ENCODE data around the gene FRMD8.
"Not testable (repeated sequence)": the region's sequence is repeated elsewhere in the genome, so short reads cannot be mapped to it uniquely, and the experiment has no call there.

Gene FRMD8

DNA sequence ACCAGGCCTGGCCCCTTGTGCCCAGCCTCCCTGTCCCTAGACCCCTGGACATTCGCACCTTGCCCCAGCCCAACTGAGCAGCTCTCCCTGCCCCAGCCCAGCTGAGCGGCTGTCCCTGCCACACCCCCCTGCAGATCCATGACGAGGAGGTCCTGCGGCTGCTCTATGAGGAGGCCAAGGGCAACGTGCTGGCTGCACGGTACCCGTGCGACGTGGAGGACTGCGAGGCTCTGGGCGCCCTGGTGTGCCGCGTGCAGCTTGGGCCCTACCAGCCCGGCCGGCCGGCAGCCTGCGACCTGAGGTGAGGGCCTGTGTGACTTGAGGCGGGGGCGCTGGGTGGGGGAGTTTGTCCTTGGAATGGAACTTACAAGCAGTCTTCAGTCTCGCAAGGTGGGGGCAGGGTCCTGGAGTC, 7.7 kb downstream of the FRMD8 start:
- DNase-seq = no peak

DNA sequence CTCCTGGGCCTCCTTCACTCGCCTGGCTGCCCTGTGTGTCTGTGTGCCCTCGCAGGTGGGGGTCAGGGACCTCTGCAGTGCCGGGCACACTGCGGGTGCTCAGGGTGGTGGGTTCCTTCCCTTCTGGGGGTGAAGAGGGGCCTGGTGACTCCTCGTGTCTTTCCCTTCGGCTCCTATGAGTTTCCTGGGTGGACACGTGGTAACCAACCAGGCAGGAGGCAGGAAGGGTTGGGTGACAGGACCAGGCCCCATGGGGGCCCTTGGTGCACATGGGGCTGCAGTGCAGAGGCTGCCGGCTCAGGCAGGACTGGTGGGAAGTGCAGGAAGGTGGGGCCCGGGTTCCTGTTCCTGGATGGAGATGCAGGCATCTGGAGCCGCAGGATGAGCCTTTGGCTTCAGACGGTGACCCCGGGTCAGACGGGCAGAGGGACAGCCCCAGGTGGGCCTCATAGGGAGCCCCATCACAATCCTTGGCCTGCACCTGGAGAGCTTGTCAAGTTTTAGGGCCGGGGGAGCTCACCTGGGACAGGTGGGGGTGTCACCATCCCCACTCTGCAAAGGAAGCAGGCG, 9.6 kb downstream of the FRMD8 start:
- no peak for DNase-seq

DNA sequence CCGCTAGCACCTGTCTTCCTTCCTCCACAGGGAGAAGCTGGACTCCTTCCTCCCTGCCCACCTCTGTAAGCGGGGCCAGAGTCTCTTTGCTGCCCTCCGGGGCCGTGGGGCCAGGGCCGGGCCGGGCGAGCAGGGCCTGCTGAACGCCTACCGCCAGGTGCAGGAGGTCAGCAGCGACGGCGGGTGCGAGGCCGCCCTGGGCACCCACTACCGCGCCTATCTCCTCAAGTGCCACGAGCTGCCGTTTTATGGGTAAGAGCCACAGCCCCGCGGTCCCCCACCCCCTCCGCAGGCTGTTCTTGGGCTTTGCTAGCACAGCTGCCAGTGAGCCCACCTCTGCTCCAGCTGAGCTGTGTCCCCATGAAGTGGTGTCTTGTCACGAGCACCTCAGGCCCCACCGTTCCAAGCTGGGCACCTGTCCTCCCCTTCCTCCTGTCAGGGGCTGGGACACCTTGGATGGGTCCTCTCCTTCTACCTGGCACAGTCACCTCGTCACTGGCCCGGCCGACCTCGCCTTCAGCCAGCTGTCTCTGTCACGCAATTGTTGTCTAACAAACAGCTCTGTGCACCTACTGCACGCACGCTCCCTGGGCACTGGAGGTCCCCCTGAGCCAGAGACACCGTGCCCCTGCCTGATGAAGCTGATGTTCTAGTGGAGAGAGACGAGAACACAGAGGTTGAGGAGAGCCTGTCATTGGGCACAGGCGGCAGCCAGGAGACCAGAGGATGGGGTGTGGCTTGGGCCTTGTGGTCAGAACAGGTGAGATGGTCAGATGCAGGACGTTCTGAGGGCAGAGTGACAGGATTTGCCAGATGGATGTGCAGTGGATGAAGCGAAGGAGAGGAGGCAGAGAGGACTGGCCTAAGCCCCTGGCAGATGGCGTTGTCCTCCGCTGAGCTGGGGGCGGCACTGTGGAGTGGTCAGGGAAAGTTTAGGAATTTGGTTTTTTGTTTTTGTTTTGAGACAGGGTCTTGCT, 10.6 kb downstream of the FRMD8 start:
- DNase-seq = no peak

DNA sequence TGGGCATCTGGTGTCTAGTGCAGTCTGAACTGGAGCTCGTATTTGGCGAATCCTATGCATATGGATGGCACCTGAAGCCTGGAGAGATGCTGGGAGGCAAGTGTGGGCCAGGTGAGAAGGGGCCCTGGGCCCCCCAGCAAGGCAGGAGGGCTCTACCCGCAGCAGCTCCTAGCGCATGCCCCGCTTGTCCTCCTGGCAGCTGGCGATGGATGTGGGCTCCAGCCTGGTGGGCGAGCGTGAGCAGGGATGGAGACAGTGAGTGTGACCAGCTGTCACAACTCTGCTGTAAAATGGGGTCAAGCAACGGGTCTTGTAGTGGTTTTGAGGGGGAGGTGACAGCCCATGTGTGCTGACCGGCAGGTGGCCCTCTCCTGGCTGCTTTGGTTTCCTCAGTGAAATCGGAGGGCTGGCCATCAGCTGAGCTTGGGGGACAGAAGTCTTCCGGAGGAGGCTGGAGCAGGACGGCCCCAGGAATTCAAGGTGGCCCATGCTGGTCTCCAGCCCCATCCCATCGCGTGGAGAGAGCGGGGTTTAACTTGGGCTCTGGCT, 12.0 kb downstream of the FRMD8 start:
- no peak for DNase-seq

DNA sequence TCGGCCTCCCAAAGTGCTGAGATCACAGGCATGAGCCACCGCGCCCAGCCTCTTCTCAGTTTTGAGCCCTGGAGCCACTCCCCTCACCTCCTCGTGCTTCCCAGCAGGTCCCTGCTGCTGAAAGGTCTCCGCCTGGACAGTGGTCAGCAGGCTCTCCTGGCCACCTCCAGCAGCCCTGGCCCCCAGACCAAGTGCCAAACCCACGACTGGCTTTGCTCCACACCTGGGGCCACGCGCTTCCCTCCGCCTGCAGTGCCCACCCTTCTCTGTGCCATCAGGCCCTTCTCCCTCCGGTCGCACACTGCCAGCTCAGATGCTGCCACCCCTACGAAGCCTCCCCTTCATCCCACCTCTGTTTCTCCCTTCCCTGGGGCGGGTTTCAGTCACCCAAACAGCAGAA, 12.8 kb downstream of the FRMD8 start:
- DNase-seq = no peak

DNA sequence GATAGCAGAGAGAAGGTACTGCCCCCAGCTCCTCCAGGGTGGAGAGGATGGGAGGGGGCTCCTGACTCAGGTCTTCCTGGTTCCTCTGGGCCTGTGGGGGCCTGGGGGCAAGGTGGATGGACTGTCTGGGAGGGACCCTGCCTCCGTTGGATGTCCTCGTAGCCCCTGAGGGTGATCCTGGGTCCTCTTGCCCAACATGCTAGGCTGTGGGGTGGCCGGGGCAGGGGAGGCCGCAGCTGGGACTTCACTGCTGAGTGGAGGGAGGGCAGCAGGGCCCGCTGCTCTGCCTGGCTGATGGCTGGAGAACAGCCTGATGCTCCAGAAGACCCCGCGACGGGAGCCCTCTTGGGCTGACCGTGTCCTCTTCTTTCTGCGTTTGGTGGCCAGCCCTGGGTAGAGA, 13.4 kb downstream of the FRMD8 start:
- DNase-seq = no peak

DNA sequence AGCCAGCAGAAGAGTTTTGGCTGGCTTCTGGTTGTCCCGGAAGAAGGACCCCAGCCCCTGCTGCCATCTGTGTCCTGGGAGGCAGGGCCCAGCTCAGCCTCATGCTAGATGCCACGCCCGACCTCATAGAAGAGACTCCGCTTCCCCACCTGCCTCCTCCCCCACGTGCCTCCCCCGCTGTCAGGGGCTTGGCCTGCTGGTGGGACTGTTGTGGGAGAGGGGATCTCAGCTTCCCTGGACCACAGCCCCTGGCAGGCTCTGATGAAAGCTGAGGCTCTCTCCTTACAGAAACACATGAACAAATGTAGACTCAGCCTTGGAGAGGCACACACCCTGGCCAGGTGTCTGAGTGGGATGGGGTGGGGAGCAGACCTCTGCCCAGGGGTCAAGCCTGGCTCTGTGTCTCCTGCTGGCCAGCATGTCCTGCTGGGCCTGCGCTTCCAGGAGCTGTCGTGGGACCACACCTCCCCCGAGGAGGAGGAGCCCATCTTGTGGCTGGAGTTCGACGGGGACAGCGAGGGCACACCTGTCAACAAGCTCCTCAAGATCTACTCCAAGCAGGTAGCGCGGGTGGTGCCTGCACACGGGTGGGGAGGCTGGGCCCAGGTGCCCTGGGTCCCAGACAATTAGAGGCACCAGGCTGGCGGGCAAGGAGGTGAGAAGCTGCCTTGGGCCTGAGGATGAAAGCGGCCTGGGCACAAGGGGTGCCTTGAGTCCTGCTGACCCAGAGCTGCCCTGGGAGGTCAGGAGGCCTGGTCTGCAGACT, 14.1 kb downstream of the FRMD8 start:
- DNase-seq = no peak

DNA sequence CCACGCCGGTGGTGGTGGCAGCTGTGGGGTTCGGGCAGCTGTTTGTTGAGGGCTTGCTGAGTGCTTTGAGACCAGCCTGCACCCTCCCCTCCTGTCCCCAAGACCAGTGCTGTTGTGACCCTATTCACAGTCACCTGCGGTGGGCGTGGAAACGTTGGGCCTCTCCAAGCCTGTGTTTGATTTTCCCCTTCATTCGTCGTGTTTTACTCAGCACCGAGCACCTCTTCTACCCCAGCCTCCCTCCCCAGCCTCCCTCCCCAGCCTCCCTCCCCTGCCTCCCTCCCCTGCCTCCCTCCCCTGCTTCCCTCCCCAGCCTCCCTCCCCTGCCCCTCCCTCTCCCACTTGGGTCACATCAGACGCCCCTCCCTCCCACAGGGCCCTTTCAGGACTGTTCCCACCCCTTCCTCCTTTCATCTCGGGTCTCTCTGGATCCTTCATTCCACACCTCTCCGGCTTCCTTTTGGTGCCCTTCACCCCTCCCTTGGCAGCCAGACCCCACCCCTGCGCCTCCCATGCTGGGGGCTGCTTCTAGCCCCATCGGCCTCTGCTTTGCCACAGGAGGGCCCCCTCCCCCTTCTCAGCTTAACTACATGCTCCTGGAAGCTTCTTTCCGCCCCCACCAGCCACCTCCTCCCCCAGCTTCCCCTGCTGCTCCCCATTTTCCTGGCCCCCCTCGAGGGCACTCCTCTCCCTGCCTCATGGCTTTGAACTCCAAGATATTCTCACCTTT, 14.8 kb downstream of the FRMD8 start:
- no peak for DNase-seq

DNA sequence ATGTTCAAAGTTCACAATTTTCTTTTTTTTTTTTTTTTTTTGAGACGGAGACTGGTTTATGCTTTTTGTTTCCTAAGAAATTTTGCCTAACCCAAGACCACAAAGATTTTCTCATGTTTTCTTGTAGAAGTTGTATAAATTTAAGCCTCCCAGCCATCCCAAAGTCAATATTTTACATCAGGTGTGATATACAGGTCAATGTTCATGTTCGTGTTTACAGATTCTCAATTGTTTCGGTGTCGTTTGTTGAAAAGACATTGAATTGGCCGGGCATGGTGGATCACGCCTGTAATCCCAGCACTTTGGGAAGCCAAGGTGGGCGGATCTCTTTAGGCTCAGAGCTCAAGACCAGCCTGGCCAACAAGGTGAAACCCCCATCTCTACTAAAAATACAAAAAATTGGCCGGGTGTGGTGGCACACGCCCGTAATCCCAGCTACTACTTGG, 15.4 kb downstream of the FRMD8 start:
- DNase-seq = no peak

DNA sequence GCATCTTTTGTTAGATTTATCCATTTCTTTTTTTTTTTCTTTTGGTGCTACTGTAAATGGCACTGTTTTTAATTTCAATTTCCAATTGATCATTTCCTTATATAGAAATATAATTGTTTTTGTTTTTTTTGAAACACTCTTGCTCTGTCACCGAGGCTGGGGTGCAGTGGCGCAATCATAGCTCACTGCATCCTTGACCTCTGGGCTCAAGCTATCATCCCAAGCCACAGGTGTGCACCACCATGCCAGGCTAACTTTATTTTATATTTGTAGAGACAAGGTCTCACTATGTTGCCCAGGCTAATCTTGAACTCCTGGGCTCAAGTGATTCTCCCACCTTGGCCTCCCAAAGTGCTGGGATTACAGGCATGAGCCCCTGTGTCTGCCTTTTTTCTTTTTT, 16.4 kb downstream of the FRMD8 start:
- DNase-seq = no peak

DNA sequence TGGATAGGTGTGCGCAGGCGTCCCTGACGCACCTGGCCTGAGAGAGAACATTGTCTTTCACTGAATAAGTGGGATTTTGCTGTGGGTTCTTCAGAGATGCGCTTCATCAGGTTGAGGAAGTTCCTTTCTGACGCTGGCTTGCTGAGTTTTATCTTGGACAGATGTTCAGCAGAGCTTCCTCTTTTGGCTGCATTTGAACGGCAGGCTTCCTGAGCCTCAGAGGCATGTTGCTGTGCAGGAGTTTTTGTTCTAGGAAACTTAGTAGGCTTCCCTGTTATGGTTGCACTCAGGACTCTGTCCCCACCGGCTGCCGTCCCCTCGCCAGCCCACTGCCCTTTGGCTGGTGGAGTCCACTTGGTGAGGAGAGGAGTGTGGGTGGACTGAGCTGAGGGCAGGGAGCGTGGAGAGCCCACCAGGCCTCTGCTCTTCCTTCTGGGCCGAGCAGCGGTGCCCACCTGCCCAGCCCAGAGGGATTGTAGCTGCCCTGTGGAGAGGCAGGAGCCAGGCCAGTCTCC, 17.2 kb downstream of the FRMD8 start:
- no peak for DNase-seq

DNA sequence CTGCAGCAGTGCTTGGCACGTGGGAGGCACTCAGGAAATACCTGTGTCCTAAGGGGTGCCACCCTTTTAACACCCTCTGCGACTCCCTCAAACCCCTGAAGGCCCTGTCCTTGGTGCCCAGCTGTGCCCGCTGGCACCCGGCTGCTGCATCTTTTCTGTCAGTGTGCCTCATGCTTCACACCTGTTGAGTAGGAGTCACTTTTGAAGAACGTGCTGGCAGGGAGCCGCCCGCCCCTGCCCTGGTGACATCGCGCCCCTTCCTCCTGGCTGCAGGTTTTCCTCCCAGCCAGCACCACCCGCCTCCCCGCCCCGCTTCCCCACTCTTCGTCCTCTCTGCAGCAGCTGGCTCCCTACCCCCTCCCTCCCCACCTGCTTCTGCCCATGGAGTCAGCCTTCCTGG, 17.8 kb downstream of the FRMD8 start:
- no peak for DNase-seq

DNA sequence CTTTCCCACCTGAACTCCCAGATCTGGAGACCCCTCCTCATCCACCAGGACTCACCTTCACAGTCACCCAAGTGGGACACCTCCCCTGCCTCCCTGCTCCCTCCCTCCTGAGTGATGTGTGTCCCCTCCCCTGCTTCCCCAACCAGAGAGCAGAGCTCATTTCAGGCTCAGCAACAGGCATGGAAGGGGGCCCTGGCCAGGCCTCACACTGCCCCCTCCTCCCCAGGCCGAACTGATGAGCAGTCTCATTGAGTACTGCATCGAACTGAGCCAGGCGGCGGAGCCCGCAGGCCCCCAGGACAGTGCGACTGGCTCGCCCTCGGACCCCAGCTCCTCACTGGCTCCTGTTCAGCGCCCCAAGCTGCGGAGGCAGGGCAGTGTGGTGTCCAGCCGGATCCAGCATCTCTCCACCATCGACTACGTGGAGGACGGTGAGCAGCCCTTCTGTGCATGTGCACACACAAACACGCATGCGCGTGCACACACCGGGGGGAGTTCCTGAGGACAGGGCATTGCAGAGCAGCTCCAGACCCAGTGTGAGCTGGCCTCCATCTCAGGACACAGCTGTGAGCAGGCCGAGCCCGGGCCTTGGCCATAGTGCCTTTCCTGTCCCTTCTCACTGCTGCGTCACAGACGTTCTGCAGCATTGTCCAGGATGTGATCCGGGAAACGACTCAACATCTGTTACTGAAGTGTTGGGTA, 18.4 kb downstream of the FRMD8 start:
- DNase-seq = no peak

DNA sequence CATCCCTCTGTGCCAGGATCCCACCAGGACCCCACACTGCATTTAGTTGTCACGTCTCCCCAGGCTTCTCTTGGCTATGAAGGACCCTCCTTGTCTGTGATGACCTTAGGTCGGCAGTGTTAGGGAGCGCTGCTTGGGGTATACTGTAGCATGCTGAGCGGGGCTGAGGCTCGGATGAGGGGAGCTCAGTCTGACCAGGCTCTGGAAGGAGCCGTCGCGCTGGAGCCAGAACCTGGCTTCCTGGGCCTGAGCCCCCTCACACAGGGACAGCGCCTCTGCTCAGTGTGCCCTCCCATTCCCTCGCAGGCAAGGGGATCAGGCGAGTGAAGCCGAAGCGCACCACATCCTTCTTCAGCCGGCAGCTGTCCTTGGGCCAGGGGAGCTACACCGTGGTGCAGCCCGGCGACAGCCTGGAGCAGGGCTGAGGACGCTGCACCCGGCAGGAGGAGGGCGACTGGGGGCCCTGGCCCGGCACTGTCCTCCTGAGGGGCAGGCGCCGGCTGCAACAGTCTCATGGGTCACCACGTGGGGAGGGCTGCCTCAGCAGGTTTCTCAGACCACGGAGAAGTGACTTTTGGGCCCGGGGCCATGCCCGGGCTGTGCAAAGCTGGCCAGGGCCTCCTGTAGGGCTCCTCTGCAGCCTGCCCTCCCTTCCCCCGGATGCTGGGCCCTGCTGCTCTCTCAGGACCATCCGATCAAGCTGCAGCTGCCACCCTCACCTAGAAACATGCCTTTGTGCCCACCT, 24.7 kb downstream of the FRMD8 start:
- DNase-seq = no peak

DNA sequence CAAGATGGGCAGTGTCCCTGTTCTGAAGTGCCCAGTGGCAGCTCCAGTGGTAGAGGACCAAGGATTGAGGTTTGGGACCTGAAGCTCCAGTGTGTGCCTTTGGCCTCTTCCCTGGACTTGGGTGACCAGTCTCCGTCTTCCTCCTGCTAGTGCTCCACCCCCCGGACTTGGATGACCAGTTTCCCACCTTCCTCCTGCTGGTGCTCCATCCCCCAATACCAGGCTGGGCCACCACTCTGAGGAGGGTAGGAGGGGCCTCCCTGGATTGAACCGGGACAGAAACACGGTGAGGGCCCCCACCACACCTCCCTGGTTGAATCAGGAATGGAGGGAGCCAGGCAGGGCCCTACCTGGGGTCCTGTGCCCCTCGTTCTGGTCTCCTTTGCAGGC, 25.2 kb downstream of the FRMD8 start:
- no peak for DNase-seq

DNA sequence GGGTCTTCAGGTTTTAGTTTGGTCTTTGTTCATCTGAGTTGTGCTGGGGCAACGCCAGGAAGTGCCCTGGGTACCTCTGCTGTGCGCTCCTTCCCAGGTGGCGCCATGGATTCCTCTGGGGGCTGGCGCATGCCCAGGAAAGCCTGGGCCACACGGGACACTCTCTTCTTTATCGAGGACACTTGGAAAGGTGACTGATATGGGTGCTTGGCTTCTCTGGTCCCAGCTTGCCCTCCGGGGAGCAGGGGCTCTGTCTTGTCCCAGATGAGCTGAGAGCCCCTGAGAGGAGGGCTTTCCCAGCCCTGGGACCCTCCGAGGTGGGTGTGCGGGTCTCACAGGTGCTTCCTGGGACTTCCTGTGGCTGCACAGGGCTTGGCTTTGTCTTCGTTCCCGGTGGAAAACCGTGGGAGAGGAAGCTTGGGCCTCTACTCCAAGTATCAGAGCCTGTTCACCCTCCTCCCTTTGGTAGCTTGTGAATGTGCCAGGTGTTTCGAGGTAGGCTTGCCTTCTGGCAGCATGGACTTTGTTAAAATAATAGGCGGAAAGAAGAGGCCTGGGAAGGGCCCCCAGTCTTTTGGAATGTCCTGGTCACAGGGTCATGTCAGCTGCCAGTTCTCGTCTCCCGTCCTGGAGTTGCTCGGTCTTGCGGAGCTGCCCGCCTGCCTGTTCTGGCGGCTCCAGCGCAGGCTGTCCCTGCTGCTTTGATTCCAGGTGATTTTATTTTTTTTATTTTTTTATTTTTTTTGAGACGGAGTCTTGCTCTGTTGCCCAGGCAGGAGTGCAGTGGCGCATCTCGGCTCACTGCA, 26.0 kb downstream of the FRMD8 start:
- DNase-seq = no peak

DNA sequence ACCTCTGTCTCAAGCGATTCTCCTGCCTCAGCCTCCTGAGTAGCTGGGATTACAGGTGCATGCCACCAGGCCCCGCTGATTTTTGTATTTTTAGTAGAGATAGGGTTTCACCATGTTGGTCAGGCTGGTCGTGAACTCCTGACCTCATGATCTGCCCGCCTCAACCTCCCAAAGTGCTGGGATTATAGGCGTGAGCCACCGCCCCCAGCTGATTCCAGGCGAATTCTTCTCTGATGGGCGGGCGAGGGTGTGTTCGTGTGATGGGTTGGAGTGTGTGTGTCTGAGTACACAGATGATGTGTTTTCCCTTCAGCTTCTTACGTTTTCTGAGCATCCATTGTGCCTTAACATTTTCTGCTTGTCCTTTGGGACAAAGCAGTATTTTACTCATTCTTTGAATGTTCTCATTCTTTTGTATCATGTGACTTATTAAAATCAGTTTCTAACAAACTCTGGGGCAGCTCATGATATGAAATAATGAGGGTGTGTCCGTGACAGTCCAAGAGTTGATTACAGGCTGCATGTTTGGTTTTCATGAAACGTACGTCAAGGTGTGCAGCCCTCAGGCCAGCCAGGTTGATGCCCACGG, 26.7 kb downstream of the FRMD8 start:
- DNase-seq = not testable (repeated sequence)

DNA sequence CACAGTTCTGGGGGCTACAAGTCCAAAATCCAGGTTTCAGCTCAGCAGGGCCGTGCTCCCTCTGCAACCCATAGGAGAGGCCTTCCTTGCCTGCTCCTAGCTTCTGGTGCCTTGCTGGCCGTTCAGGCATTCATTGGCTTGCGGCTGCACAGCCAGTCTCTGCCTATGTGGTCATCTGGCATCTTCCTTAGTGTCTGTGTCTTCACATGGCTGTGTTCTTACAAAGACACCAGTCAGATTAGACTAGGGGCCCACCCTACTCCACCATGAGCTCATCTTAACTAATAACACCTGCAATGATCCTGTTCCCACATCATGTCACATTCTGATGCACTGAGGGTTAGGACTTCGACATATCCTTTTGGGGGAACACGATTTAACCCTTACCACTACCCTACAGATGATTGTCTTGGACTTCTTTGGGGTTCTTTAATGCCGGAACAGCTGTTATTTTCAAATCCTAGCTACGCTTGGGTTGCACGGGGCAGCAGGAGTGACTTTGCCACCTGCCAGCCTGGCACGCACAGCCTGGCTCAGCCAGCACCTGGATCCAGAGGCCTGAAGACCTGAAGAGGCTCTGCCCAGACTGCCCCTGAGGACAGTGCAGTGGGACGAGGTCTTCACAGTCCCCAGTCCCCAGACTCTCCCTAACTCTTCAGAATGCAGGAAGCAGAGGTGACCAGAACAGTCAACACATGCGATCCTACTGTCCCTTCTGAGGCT, 28.5 kb downstream of the FRMD8 start:
- DNase-seq = no peak
